ENCODE results near the gene EML6.

DNA sequence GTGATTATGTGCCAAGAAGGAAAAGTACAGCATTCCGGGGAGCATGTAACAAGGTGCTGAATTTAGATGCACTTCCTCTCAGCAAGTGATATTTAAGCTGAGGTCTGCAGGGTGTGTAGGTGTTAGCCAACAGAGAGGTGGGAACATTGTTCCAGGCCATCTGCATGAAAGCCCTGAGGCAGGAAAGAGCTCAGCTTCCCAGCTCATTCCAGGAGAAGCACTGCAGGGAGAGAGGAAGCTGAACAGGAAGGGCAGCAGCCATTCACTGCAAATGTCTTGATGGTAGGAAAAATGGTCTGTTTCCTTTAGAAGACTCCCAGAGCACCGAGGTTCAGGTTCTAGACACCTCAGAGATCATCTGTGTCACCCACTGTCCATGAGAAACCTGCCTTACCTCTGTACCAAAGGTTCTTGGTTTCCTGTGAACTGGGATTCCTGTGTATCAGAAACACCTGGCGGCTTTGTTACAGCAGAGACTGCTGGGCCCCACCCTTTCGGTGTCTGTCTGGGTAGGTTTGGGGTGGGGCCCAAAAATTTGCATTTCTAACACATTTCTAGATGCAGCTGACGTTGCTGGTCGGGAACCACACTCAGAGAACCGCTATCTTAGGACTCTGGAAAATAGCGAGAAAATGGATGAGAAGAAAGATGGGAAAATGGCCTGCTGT, 242.8 kb downstream of the EML6 start:
- no peak for TF ChIP-seq MAZ (IDR thresholded peaks at IDR 0.05; ENCODE audit: borderline replicate concordance, low read depth, low read length)
- TF ChIP-seq, protein P1, sequence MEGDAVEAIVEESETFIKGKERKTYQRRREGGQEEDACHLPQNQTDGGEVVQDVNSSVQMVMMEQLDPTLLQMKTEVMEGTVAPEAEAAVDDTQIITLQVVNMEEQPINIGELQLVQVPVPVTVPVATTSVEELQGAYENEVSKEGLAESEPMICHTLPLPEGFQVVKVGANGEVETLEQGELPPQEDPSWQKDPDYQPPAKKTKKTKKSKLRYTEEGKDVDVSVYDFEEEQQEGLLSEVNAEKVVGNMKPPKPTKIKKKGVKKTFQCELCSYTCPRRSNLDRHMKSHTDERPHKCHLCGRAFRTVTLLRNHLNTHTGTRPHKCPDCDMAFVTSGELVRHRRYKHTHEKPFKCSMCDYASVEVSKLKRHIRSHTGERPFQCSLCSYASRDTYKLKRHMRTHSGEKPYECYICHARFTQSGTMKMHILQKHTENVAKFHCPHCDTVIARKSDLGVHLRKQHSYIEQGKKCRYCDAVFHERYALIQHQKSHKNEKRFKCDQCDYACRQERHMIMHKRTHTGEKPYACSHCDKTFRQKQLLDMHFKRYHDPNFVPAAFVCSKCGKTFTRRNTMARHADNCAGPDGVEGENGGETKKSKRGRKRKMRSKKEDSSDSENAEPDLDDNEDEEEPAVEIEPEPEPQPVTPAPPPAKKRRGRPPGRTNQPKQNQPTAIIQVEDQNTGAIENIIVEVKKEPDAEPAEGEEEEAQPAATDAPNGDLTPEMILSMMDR (IDR thresholded peaks at IDR 0.05): no peak
- TF ChIP-seq EP300 (IDR thresholded peaks at IDR 0.05): no peak
- no peak for TF ChIP-seq JUN (IDR thresholded peaks at IDR 0.05)
- TF ChIP-seq POLR2A (IDR thresholded peaks at IDR 0.05; ENCODE audit: low read length): no peak
- TF ChIP-seq ZFP36 (IDR thresholded peaks at IDR 0.05; ENCODE audit: borderline replicate concordance, partially characterized antibody): no peak
- no peak for TF ChIP-seq CBX2 (IDR thresholded peaks at IDR 0.05; ENCODE audit: borderline replicate concordance, low read depth)
- TF ChIP-seq RNF2 (IDR thresholded peaks at IDR 0.05; ENCODE audit: borderline replicate concordance, low read depth): no peak
- TF ChIP-seq RARB (CRISPR knock-in tag; IDR thresholded peaks at IDR 0.05): no peak
- TF ChIP-seq HDAC2 (IDR thresholded peaks at IDR 0.05): no peak
- TF ChIP-seq RAD21 (conservative IDR thresholded peaks at IDR 0.05 in 1 of 2, IDR thresholded peaks at IDR 0.05 in 1 of 2): no peak
- TF ChIP-seq, protein P2, sequence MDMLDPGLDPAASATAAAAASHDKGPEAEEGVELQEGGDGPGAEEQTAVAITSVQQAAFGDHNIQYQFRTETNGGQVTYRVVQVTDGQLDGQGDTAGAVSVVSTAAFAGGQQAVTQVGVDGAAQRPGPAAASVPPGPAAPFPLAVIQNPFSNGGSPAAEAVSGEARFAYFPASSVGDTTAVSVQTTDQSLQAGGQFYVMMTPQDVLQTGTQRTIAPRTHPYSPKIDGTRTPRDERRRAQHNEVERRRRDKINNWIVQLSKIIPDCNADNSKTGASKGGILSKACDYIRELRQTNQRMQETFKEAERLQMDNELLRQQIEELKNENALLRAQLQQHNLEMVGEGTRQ (IDR thresholded peaks at IDR 0.05): no peak
- TF ChIP-seq MAFK (IDR thresholded peaks at IDR 0.05; ENCODE audit: partially characterized antibody): no peak

Data from A549 (cell line).